HCT116 (cell line): ENCODE data around the gene DBR1. TPM values are rescaled to one million over a fixed set of nuclear protein-coding genes. Genes with fewer than 3 reads are reported as not detected.

ENCODE experiments used
- ATAC-seq: fragments of 200-7000 bp; cut with Tn5 transposase; 2 replicates; pipeline ENCODE4 v1.9.1; 2020; ENCODE audit warnings: mild to moderate bottlenecking, moderate library complexity
- BruUV-seq: library from RNA; stranded (reverse); fragments of 400-500 nt; replicated peaks from 2 replicates; lab custom pipeline; 2021; lab: Mats Ljungman, UMichigan
- CTCF ChIA-PET: fragments of 300-600 bp; sonication (Branson Sonifier 250); formaldehyde crosslinking; loops from one replicate; lab custom pipeline; 2021; ENCODE audit warnings: antibody characterized with exemption; lab: Charles Lee
- POLR2A ChIA-PET: fragments of 300-600, 350-600 bp; sonication (Branson Sonifier 250); formaldehyde crosslinking; loops from one replicate; lab custom pipeline; 2021; ENCODE audit warnings: antibody characterized with exemption; lab: Charles Lee
- RAD21 ChIA-PET, 2 experiments: fragments of 300-600 bp; sonication (Branson Sonifier 250); formaldehyde crosslinking; loops; one replicate each; lab custom pipeline; 2023; ENCODE audit warnings: low total read pairs in 2 of 2; ENCODE audit not compliant: uncharacterized antibody in 2 of 2, unreplicated experiment in 2 of 2, low non-redundant PET in 1 of 2; lab: Charles Lee
- DNase-seq: peaks from one replicate; pipeline ENCODE4 v3.0.0-alpha.2; 2010; ENCODE audit warnings: low read depth, low spot score
- H2AFZ ChIP-seq: fragments of 200-600 bp; shearing (Covaris generic), sonication (generic); 2 replicates; pipeline ENCODE4 v1.6.1; 2017; ENCODE audit warnings: low read depth, mixed run types, mixed read lengths, antibody characterized with exemption, low read length; ENCODE audit not compliant: poor library complexity, severe bottlenecking
- H3K27ac ChIP-seq: 2 replicates; pipeline ENCODE4 v1.5.1; 2012; ENCODE audit warnings: low read depth, low read length
- H3K27me3 ChIP-seq: fragments of 200-600 bp; sonication (generic); 2 replicates; pipeline ENCODE4 v1.6.1; 2016; ENCODE audit warnings: mixed run types, low read length, mixed read lengths; ENCODE audit not compliant: insufficient read depth
- H3K36me3 ChIP-seq, 2 experiments: fragments of 200-500 bp in 1 of 2; fragments of 200-600 bp in 1 of 2; sonication (Bioruptor generic) in 1 of 2; sonication (generic) in 1 of 2; 2 replicates each; pipeline versions ENCODE4 v1.5.1 to v1.6.1; 2014 to 2016; ENCODE audit warnings: low read length in 2 of 2, inconsistent platforms in 1 of 2, mixed read lengths in 1 of 2, mixed run types in 1 of 2; ENCODE audit not compliant: insufficient read depth in 2 of 2, control insufficient read depth in 1 of 2
- H3K4me1 ChIP-seq, 2 experiments: fragments of 200-600 bp in 1 of 2; sonication (generic) in 1 of 2; 2 replicates each; pipeline versions ENCODE4 v1.5.1 to v1.6.1; 2012 to 2017; ENCODE audit warnings: low read length in 2 of 2, inconsistent platforms in 1 of 2, mild to moderate bottlenecking in 1 of 2, mixed read lengths in 1 of 2, mixed run types in 1 of 2, moderate library complexity in 1 of 2; ENCODE audit not compliant: insufficient read depth in 2 of 2, control insufficient read depth in 1 of 2
- H3K4me2 ChIP-seq: fragments of 200-600 bp; sonication (generic); 2 replicates; pipeline ENCODE4 v1.6.1; 2017; ENCODE audit warnings: mixed run types, low read length, mixed read lengths
- H3K4me3 ChIP-seq, 2 experiments: fragments of 200-600 bp in 1 of 2; sonication (generic) in 1 of 2; replicated peaks in 1 of 2; 2 replicates each; pipeline ENCODE4 v1.5.1; 2011 to 2016; ENCODE audit warnings: low read length in 2 of 2, control low read depth in 1 of 2, low read depth in 1 of 2, mild to moderate bottlenecking in 1 of 2, mixed read lengths in 1 of 2, mixed run types in 1 of 2
- H3K79me2 ChIP-seq: fragments of 200-600 bp; sonication (generic); 2 replicates; pipeline ENCODE4 v1.6.1; 2017; ENCODE audit warnings: mild to moderate bottlenecking, mixed run types, low read length, moderate library complexity, mixed read lengths; ENCODE audit not compliant: insufficient read depth
- H3K9ac ChIP-seq: fragments of 200-600 bp; sonication (generic); 2 replicates; pipeline ENCODE4 v1.6.1; 2016; ENCODE audit warnings: low read length, mixed read lengths
- H3K9me2 ChIP-seq: fragments of 200-600 bp; sonication (generic), shearing (Covaris generic); 2 replicates; pipeline ENCODE4 v1.6.1; 2017; ENCODE audit warnings: mixed run types, mild to moderate bottlenecking, moderate library complexity; ENCODE audit not compliant: insufficient read depth
- H3K9me3 ChIP-seq, 2 experiments: fragments of 200-500 bp in 1 of 2; fragments of 200-600 bp in 1 of 2; sonication (Bioruptor generic) in 1 of 2; sonication (generic) in 1 of 2; 2 replicates each; pipeline ENCODE4 v1.6.1; 2014 to 2017; ENCODE audit warnings: low read length in 2 of 2, mixed read lengths in 2 of 2, inconsistent platforms in 1 of 2, low read depth in 1 of 2, mild to moderate bottlenecking in 1 of 2, mixed run types in 1 of 2, moderate library complexity in 1 of 2; ENCODE audit not compliant: control insufficient read depth in 1 of 2, insufficient read depth in 1 of 2
- H4K20me1 ChIP-seq: fragments of 200-600 bp; sonication (generic), shearing (Covaris generic); 2 replicates; pipeline ENCODE4 v1.6.1; 2017; ENCODE audit warnings: mixed run types, mild to moderate bottlenecking, moderate library complexity; ENCODE audit not compliant: insufficient read depth
- CEBPB ChIP-seq: IDR thresholded peaks from 2 replicates; pipeline ENCODE4 v1.6.1; 2012; ENCODE audit warnings: low read depth
- ELF1 ChIP-seq: IDR thresholded peaks from 2 replicates; pipeline ENCODE4 v1.6.1; 2012; ENCODE audit warnings: low read depth, borderline replicate concordance
- EZH2 ChIP-seq: fragments of 200-600 bp; sonication (generic); IDR thresholded peaks from 2 replicates; pipeline ENCODE4 v1.6.1; 2017; ENCODE audit warnings: antibody characterized with exemption, mixed run types
- FOSL1 ChIP-seq: IDR thresholded peaks from 2 replicates; pipeline ENCODE4 v1.6.1; 2012; ENCODE audit warnings: low read depth
- JUND ChIP-seq: IDR thresholded peaks from 2 replicates; pipeline ENCODE4 v1.6.1; 2012
- MAX ChIP-seq: IDR thresholded peaks from 2 replicates; pipeline ENCODE4 v1.6.1; 2012
- TCF7L2 ChIP-seq: IDR thresholded peaks from 2 replicates; pipeline ENCODE4 v1.7.0; 2011; ENCODE audit warnings: borderline replicate concordance, inconsistent platforms; ENCODE audit not compliant: insufficient read depth, insufficient read length; ENCODE audit errors: extremely low read depth
- YY1 ChIP-seq: IDR thresholded peaks from 2 replicates; pipeline ENCODE4 v1.6.1; 2011; ENCODE audit warnings: low read length, low read depth, moderate library complexity, mild to moderate bottlenecking; ENCODE audit not compliant: insufficient replicate concordance; ENCODE audit errors: extremely low read depth
- intact Hi-C: fragments of 100-400 bp; cut with micrococcal nuclease; formaldehyde crosslinking; loops from 2 replicates; pipeline ENCODE4 v1.10.0; 2022
- total RNA-seq: library from RNA; stranded (reverse); gene quantifications from one replicate; pipeline ENCODE4 v1.2.1, GENCODE V29; 2021; ENCODE audit not compliant: unreplicated experiment
- TF ChIP-seq, protein P1 (sequence below): IDR thresholded peaks from 2 replicates; pipeline ENCODE4 v1.6.1; 2011; ENCODE audit warnings: mild to moderate bottlenecking, low read length, moderate library complexity; ENCODE audit not compliant: insufficient replicate concordance; ENCODE audit errors: extremely low read depth
- TF ChIP-seq, protein P2 (sequence below): IDR thresholded peaks from 2 replicates; pipeline ENCODE4 v1.6.1; 2012; ENCODE audit warnings: low read depth

Gene DBR1
- total RNA-seq, 1 experiment from 2014 or later: 21.6 TPM

DNA sequence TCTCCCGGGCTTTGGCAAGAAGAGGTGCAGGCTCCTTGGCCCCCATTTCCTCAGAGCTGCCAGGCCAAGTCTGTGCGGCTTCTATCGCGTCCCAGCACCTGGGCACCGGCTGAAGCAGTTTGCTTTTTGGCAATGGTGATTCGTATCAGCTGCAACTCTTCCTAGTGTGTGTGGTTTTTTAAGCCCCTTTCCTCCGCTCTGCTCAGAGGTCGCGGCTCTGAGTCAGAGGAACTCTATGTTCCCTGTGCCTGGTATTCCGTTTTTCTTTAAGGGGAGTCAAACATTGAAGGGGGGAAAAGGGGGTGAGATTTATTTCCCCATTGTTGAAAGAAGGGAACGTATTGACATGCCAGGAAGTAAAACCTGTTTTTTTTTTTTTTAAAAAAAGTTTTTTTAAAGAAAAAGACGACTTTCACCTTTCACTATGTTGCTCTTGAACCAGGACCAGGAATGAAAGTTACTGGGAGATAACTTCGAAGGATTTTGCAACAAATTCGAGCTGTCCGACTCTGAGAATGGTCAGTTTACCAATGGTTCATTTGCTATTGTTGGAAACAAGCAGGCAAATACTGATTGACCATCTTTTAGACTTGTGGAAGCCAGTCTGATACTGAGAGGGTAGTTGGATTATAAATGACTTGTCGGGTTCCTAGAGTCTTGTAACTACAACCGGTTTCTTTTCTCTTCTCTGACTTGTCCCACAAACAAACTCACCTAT, 13.5 kb upstream of the DBR1 start:
- DNase-seq (no peak), ATAC-seq (no peak)
- Histone ChIP-seq H3K9me3 (no peaks in the 10 kb centered on the region), H4K20me1 (no peaks in the 10 kb centered on the region), H3K9ac (peak overlapping the region; percentile 88), H2AFZ (peak overlapping the region; percentile 91), H3K4me2 (peak overlapping the region; percentile 82), H3K4me3 (peak overlapping the region; percentile 89 to 95), H3K27me3 (no peaks in the 10 kb centered on the region)
- POLR2A ChIA-PET: interaction anchor here (0.8 kb wide), 1 partner anchor 13 kb away, joined by 3 read pairs; the partner anchor contains the start of gene DBR1
- CTCF ChIA-PET: no interaction called here
- RAD21 ChIA-PET: no interaction called here
- BruUV-seq: TSS peak; percentile 39
- TF ChIP-seq EZH2: no peak
- TF ChIP-seq YY1: no peak
- no peak for TF ChIP-seq MAX
- no peak for TF ChIP-seq CEBPB
- TF ChIP-seq ELF1: no peak
- TF ChIP-seq, protein P1, sequence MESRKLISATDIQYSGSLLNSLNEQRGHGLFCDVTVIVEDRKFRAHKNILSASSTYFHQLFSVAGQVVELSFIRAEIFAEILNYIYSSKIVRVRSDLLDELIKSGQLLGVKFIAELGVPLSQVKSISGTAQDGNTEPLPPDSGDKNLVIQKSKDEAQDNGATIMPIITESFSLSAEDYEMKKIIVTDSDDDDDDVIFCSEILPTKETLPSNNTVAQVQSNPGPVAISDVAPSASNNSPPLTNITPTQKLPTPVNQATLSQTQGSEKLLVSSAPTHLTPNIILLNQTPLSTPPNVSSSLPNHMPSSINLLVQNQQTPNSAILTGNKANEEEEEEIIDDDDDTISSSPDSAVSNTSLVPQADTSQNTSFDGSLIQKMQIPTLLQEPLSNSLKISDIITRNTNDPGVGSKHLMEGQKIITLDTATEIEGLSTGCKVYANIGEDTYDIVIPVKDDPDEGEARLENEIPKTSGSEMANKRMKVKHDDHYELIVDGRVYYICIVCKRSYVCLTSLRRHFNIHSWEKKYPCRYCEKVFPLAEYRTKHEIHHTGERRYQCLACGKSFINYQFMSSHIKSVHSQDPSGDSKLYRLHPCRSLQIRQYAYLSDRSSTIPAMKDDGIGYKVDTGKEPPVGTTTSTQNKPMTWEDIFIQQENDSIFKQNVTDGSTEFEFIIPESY: no peak
- no peak for TF ChIP-seq JUND
- TF ChIP-seq, protein P2, sequence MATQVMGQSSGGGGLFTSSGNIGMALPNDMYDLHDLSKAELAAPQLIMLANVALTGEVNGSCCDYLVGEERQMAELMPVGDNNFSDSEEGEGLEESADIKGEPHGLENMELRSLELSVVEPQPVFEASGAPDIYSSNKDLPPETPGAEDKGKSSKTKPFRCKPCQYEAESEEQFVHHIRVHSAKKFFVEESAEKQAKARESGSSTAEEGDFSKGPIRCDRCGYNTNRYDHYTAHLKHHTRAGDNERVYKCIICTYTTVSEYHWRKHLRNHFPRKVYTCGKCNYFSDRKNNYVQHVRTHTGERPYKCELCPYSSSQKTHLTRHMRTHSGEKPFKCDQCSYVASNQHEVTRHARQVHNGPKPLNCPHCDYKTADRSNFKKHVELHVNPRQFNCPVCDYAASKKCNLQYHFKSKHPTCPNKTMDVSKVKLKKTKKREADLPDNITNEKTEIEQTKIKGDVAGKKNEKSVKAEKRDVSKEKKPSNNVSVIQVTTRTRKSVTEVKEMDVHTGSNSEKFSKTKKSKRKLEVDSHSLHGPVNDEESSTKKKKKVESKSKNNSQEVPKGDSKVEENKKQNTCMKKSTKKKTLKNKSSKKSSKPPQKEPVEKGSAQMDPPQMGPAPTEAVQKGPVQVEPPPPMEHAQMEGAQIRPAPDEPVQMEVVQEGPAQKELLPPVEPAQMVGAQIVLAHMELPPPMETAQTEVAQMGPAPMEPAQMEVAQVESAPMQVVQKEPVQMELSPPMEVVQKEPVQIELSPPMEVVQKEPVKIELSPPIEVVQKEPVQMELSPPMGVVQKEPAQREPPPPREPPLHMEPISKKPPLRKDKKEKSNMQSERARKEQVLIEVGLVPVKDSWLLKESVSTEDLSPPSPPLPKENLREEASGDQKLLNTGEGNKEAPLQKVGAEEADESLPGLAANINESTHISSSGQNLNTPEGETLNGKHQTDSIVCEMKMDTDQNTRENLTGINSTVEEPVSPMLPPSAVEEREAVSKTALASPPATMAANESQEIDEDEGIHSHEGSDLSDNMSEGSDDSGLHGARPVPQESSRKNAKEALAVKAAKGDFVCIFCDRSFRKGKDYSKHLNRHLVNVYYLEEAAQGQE: no peak
- TF ChIP-seq TCF7L2: no peak
- TF ChIP-seq FOSL1: no peak
- TF ChIP-seq, all 23 proteins: peak for 0
- Histone ChIP-seq H3K27ac (peak overlapping the region; percentile 71), H3K4me1 (peaks cover 9 to 29% of the 10 kb centered on the region in 2 experiments; a peak in 3 of 4 replicates), H3K36me3 (0 out of 4 replicates have a peak, but pooled peaks cover 0 to 2% of the 10 kb centered on the region in 2 experiments), H3K79me2 (peaks cover 59% of the 10 kb centered on the region), H3K9me2 (no peaks in the 10 kb centered on the region)
- intact Hi-C loops: loop anchor here (5.0 to 10.0 kb wide), 3 partner anchors 159 to 729 kb away; partner anchors contain the start of gene MRAS
